SH-SY5Y (cell line): Measurements from ENCODE around the gene CSGALNACT2.

Source experiments
- GATA2 ChIP-seq: IDR thresholded peaks from 2 replicates; pipeline ENCODE4 v1.6.1; 2011; ENCODE audit warnings: mild to moderate bottlenecking, low read depth, low read length
- GATA3 ChIP-seq: IDR thresholded peaks from 2 replicates; pipeline ENCODE4 v1.6.1; 2011; ENCODE audit warnings: low read depth, mild to moderate bottlenecking, low read length, moderate library complexity

DNA sequence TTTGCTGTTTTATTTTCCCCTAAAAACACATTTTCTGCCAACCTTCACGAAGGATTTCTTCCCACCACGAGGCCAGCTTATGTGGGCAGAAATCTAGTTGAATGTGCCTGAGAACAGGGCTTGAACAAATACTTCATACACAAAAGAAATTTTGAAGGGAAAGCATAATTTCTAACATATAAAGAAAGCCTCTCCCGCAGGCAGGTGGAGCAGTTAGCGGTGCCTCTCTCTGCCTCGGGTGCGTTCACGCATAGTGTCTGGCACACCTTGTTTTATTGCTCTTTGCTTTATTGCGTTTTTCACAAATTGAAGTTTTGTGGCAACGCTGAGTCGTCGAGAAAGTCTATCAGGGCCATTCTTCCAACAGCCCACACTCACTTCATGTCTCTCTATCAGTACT, 7.0 kb upstream of the CSGALNACT2 start:
- TF ChIP-seq GATA3 (no peak), GATA2 (no peak)
